H9 (cell line): ENCODE data around the gene RPAP2. TPM values are rescaled to one million over a fixed set of nuclear protein-coding genes. Genes with fewer than 3 reads are reported as not detected.

Source experiments
- DNase-seq: peaks from one replicate; pipeline ENCODE4 v3.0.0-alpha.2; 2017
- H2AFZ ChIP-seq: one replicate; pipeline ENCODE4 v1.6.1; 2013; ENCODE audit warnings: mild to moderate bottlenecking, low read length, control low read depth, moderate library complexity
- H2AK5ac ChIP-seq: 2 replicates; pipeline ENCODE4 v1.6.1; 2013; ENCODE audit warnings: low read length, control low read depth, mixed read lengths; ENCODE audit not compliant: insufficient read length
- H2BK120ac ChIP-seq: one replicate; pipeline ENCODE4 v1.6.1; 2013; ENCODE audit warnings: low read depth, mild to moderate bottlenecking, low read length, control low read depth, inconsistent platforms; ENCODE audit not compliant: poor library complexity, severe bottlenecking
- H2BK12ac ChIP-seq: 2 replicates; pipeline ENCODE4 v1.6.1; 2013; ENCODE audit warnings: low read length, control low read depth, mixed read lengths, low read depth; ENCODE audit not compliant: insufficient read length
- H2BK15ac ChIP-seq: 2 replicates; pipeline ENCODE4 v1.6.1; 2013; ENCODE audit warnings: low read depth, low read length, control low read depth
- H2BK20ac ChIP-seq: one replicate; pipeline ENCODE4 v1.6.1; 2013; ENCODE audit warnings: low read depth, mild to moderate bottlenecking, low read length, control low read depth, inconsistent platforms; ENCODE audit not compliant: poor library complexity, severe bottlenecking
- H2BK5ac ChIP-seq: 2 replicates; pipeline ENCODE4 v1.6.1; 2013; ENCODE audit warnings: low read length, control low read depth, mixed read lengths; ENCODE audit not compliant: insufficient read length
- H3K14ac ChIP-seq: 2 replicates; pipeline ENCODE4 v1.6.1; 2013; ENCODE audit warnings: low read length, control low read depth; ENCODE audit not compliant: insufficient read depth
- H3K18ac ChIP-seq: 2 replicates; pipeline ENCODE4 v1.6.1; 2013; ENCODE audit warnings: low read depth, mild to moderate bottlenecking, mixed read lengths, low read length, control low read depth; ENCODE audit not compliant: insufficient read length
- H3K23ac ChIP-seq: 2 replicates; pipeline ENCODE4 v1.6.1; 2013; ENCODE audit warnings: low read length, control low read depth, mixed read lengths, low read depth; ENCODE audit not compliant: insufficient read length
- H3K23me2 ChIP-seq: 2 replicates; pipeline ENCODE4 v1.6.1; 2013; ENCODE audit warnings: low read depth, mild to moderate bottlenecking, mixed read lengths, low read length, control low read depth; ENCODE audit not compliant: insufficient read length, poor library complexity, severe bottlenecking
- H3K27ac ChIP-seq: 2 replicates; pipeline ENCODE4 v1.5.1; 2013; ENCODE audit warnings: low read length, control low read depth, mixed read lengths, low read depth; ENCODE audit not compliant: insufficient read length
- H3K27me3 ChIP-seq: 2 replicates; pipeline ENCODE4 v1.6.1; 2013; ENCODE audit warnings: low read length, control low read depth, inconsistent platforms; ENCODE audit not compliant: insufficient read depth
- H3K4ac ChIP-seq: 2 replicates; pipeline ENCODE4 v1.6.1; 2013; ENCODE audit warnings: low read depth, mild to moderate bottlenecking, control low read depth, inconsistent platforms, low read length, moderate library complexity
- H3K4me1 ChIP-seq: 2 replicates; pipeline ENCODE4 v1.6.1; 2013; ENCODE audit warnings: low read length, control low read depth, inconsistent platforms; ENCODE audit not compliant: insufficient read depth
- H3K4me2 ChIP-seq: 2 replicates; pipeline ENCODE4 v1.6.1; 2013; ENCODE audit warnings: low read length, control low read depth, mixed read lengths; ENCODE audit not compliant: insufficient read length, insufficient read depth
- H3K56ac ChIP-seq: 2 replicates; pipeline ENCODE4 v1.6.1; 2013; ENCODE audit warnings: low read depth, mild to moderate bottlenecking, mixed read lengths, low read length, control low read depth; ENCODE audit not compliant: insufficient read length
- H3K79me1 ChIP-seq: 2 replicates; pipeline ENCODE4 v1.6.1; 2013; ENCODE audit warnings: low read depth, mild to moderate bottlenecking, moderate library complexity, low read length, control low read depth, inconsistent platforms; ENCODE audit not compliant: insufficient read depth, poor library complexity, severe bottlenecking
- H3K79me2 ChIP-seq: 2 replicates; pipeline ENCODE4 v1.6.1; 2013; ENCODE audit warnings: low read length, control low read depth, inconsistent platforms; ENCODE audit not compliant: insufficient read depth
- H3K9ac ChIP-seq: 2 replicates; pipeline ENCODE4 v1.6.1; 2013; ENCODE audit warnings: low read length, control low read depth, mixed read lengths; ENCODE audit not compliant: insufficient read length; ENCODE audit errors: extremely low read depth
- H3K9me3 ChIP-seq: one replicate; pipeline ENCODE4 v1.6.1; 2013; ENCODE audit warnings: low read depth, low read length, inconsistent platforms; ENCODE audit not compliant: control insufficient read depth
- H3T11ph ChIP-seq: one replicate; pipeline ENCODE4 v1.6.1; 2013; ENCODE audit warnings: mild to moderate bottlenecking, low read length, control low read depth, inconsistent platforms
- H4K20me1 ChIP-seq: one replicate; pipeline ENCODE4 v1.6.1; 2013; ENCODE audit not compliant: control insufficient read depth, insufficient read length, insufficient read depth
- H4K5ac ChIP-seq: 2 replicates; pipeline ENCODE4 v1.6.1; 2013; ENCODE audit warnings: low read depth, mild to moderate bottlenecking, mixed read lengths, low read length, control low read depth; ENCODE audit not compliant: insufficient read length
- H4K8ac ChIP-seq: replicated peaks from 2 replicates; pipeline ENCODE4 v1.6.1; 2013; ENCODE audit warnings: low read length, control low read depth, mixed read lengths, low read depth; ENCODE audit not compliant: insufficient read length
- H4K91ac ChIP-seq: 2 replicates; pipeline ENCODE4 v1.6.1; 2013; ENCODE audit warnings: low read depth, mild to moderate bottlenecking, moderate library complexity, mixed read lengths, low read length, control low read depth; ENCODE audit not compliant: insufficient read length
- H3K27ac Mint-ChIP-seq, 3 experiments: 2 replicates in 2 of 3; 3 replicates in 1 of 3; pipeline ENCODE4 v1.8.0; 2020 to 2021; ENCODE audit warnings: mixed read lengths in 3 of 3, mild to moderate bottlenecking in 1 of 3, moderate library complexity in 1 of 3
- H3K27me3 Mint-ChIP-seq: 2 replicates; pipeline ENCODE4 v1.8.0; 2021; ENCODE audit warnings: low read depth, mild to moderate bottlenecking, moderate library complexity, mixed read lengths
- H3K36me3 Mint-ChIP-seq, 3 experiments: 2 replicates in 2 of 3; 3 replicates in 1 of 3; pipeline ENCODE4 v1.8.0; 2020 to 2021; ENCODE audit warnings: low read depth in 3 of 3, mixed read lengths in 3 of 3; ENCODE audit not compliant: insufficient read depth in 1 of 3
- H3K4me1 Mint-ChIP-seq, 2 experiments: 2 replicates each; pipeline ENCODE4 v1.8.0; 2020; ENCODE audit warnings: mixed read lengths in 2 of 2
- H3K4me3 Mint-ChIP-seq, 2 experiments: 2 replicates in 1 of 2; 3 replicates in 1 of 2; pipeline ENCODE4 v1.8.0; 2020 to 2021; ENCODE audit warnings: mild to moderate bottlenecking in 2 of 2, mixed read lengths in 2 of 2, moderate library complexity in 1 of 2
- H3K9me3 Mint-ChIP-seq, 2 experiments: 2 replicates in 1 of 2; 3 replicates in 1 of 2; pipeline ENCODE4 v1.8.0; 2020; ENCODE audit warnings: mild to moderate bottlenecking in 2 of 2, mixed read lengths in 2 of 2, moderate library complexity in 1 of 2
- WGBS: extraction: QIAGEN DNeasy Blood & Tissue Kit; methylation state at CpG from one replicate; pipeline ENCODE4 v1.1.7; 2013; ENCODE audit warnings: missing lambda C conversion rate, low lambda C conversion rate, mixed read lengths; ENCODE audit not compliant: insufficient read length; ENCODE audit errors: extremely low coverage; 5-methylcytosine and 5-hydroxymethylcytosine counted together
- total RNA-seq: library from RNA; stranded (reverse); gene quantifications from 2 replicates; pipeline ENCODE4 v1.2.1, GENCODE V29; 2021
- TF ChIP-seq, protein P1 (sequence below): fragments of 200-600 bp; sonication (generic); conservative IDR thresholded peaks from 3 replicates; pipeline ENCODE4 v1.8.0; 2021; ENCODE audit warnings: antibody characterized with exemption, mild to moderate bottlenecking

RPAP2 gene
- total RNA-seq, 1 experiment from 2014 or later, result 27.4 TPM

GRCh38 chr1:92301021-92301420 is 2.2 kb downstream of the RPAP2 start:
- Histone ChIP-seq H3K9me3 (no peaks in the 10 kb centered on the region), H2BK120ac (no peak overlapping the region), H3K9ac (no peak overlapping the region), H4K91ac (no peak overlapping the region), H3K56ac (no peak overlapping the region), H4K20me1 (no peaks in the 10 kb centered on the region), H3K27me3 (no peaks in the 10 kb centered on the region), H3K23me2 (no peaks in the 10 kb centered on the region), H4K8ac (no peak overlapping the region), H3K79me1 (no peaks in the 10 kb centered on the region), H3K14ac (no peak overlapping the region), H3K4me1 (no peaks in the 10 kb centered on the region; the same call in 1 of the 2 replicates), H3K4me2 (no peak overlapping the region), H2BK12ac (no peak overlapping the region), H2BK15ac (no peak overlapping the region), H4K5ac (no peak overlapping the region), H3K23ac (no peak overlapping the region), H2AFZ (no peak overlapping the region), H3K79me2 (no peaks in the 10 kb centered on the region), H3K27ac (no peak overlapping the region), H3K4ac (no peak overlapping the region), H3T11ph (no peak overlapping the region), H2BK20ac (no peak overlapping the region), H2BK5ac (no peak overlapping the region), H3K18ac (no peak overlapping the region), H2AK5ac (no peak overlapping the region)
- no peak for DNase-seq
- TF ChIP-seq, protein P1, sequence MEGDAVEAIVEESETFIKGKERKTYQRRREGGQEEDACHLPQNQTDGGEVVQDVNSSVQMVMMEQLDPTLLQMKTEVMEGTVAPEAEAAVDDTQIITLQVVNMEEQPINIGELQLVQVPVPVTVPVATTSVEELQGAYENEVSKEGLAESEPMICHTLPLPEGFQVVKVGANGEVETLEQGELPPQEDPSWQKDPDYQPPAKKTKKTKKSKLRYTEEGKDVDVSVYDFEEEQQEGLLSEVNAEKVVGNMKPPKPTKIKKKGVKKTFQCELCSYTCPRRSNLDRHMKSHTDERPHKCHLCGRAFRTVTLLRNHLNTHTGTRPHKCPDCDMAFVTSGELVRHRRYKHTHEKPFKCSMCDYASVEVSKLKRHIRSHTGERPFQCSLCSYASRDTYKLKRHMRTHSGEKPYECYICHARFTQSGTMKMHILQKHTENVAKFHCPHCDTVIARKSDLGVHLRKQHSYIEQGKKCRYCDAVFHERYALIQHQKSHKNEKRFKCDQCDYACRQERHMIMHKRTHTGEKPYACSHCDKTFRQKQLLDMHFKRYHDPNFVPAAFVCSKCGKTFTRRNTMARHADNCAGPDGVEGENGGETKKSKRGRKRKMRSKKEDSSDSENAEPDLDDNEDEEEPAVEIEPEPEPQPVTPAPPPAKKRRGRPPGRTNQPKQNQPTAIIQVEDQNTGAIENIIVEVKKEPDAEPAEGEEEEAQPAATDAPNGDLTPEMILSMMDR, result no peak
- WGBS, result no CpG with 5 or more reads among the region's 5 CpGs
- Mint-ChIP-seq H3K27me3 (no peaks in the 10 kb centered on the region), H3K9me3 (no peaks in the 10 kb centered on the region), H3K4me3 (no peak overlapping the region; a peak in 1 of 5 replicates), H3K36me3 (peaks cover 22 to 44% (median 42%) of the 10 kb centered on the region in 3 experiments), H3K4me1 (peaks cover 16 to 20% of the 10 kb centered on the region in 2 experiments), H3K27ac (no peak overlapping the region; a peak in 1 of 7 replicates)
